Stimulated activated CD4-positive, alpha-beta T cell treated with anti-CD3 and anti-CD28 coated beads, Interleukin-15, amount 100 ng/mL, for 24 hours (primary cell): ENCODE data around the gene LTF.
"Not testable (repeated sequence)": the region's sequence is repeated elsewhere in the genome, so short reads cannot be mapped to it uniquely, and the experiment has no call there.

Experiments used
- DNase-seq: peaks from one replicate; pipeline ENCODE4 v3.0.0-alpha.2; 2020

Gene LTF

GRCh38 chr3:46464326-46465195 is at the start of gene LTF:
TSS of gene LTF (minus strand) at chr3:46464905. CDS start at chr3:46464867, 38 bp downstream.
- no peak for DNase-seq

- DNase-seq, result no peak
These were observed 47.6 kb upstream of the LTF start for GRCh38 chr3:46512191-46512749.

- no peak for DNase-seq
These were observed 45.0 kb upstream of the LTF start for GRCh38 chr3:46509661-46510187.

- no peak for DNase-seq
These were observed 44.3 kb upstream of the LTF start for GRCh38 chr3:46508850-46509591.

GRCh38 chr3:46506526-46506925 is 41.8 kb upstream of the LTF start:
- no peak for DNase-seq

- DNase-seq, result no peak
These were observed 41.2 kb upstream of the LTF start for GRCh38 chr3:46505953-46506352.

GRCh38 chr3:46504789-46505188 is 40.1 kb upstream of the LTF start:
- peak; percentile 57 for DNase-seq

- no peak for DNase-seq
These were observed 38.6 kb upstream of the LTF start for GRCh38 chr3:46503200-46503874.

GRCh38 chr3:46501702-46502101 is 37.0 kb upstream of the LTF start:
- no peak for DNase-seq

GRCh38 chr3:46500656-46501635 is 36.2 kb upstream of the LTF start:
- no peak for DNase-seq

- DNase-seq, result no peak
These were observed 34.3 kb upstream of the LTF start for GRCh38 chr3:46498916-46499519.

GRCh38 chr3:46497556-46498265 is 33.0 kb upstream of the LTF start, which contains the start of gene RTP3:
TSS of gene RTP3 (plus strand) at chr3:46497976. CDS start at chr3:46498063, 87 bp downstream.
- DNase-seq, result no peak

GRCh38 chr3:46496746-46497555 is 32.2 kb upstream of the LTF start:
- peak; percentile 51 for DNase-seq

- DNase-seq, result no peak
These were observed 31.3 kb upstream of the LTF start for GRCh38 chr3:46495901-46496456.

- DNase-seq, result not testable (repeated sequence)
These were observed 29.8 kb upstream of the LTF start for GRCh38 chr3:46494491-46494890.

GRCh38 chr3:46492890-46493547 is 28.3 kb upstream of the LTF start:
- no peak for DNase-seq

- DNase-seq, result no peak
These were observed 26.7 kb upstream of the LTF start for GRCh38 chr3:46491089-46492070.
